GM18520 (cell line): ENCODE measurements around the gene ZNF283.

Experiments
- ATAC-seq: cut with Tn5 transposase; IDR thresholded peaks from one replicate; pipeline ENCODE4 v1.9.1; 2021; ENCODE audit not compliant: unreplicated experiment

ZNF283 gene

DNA sequence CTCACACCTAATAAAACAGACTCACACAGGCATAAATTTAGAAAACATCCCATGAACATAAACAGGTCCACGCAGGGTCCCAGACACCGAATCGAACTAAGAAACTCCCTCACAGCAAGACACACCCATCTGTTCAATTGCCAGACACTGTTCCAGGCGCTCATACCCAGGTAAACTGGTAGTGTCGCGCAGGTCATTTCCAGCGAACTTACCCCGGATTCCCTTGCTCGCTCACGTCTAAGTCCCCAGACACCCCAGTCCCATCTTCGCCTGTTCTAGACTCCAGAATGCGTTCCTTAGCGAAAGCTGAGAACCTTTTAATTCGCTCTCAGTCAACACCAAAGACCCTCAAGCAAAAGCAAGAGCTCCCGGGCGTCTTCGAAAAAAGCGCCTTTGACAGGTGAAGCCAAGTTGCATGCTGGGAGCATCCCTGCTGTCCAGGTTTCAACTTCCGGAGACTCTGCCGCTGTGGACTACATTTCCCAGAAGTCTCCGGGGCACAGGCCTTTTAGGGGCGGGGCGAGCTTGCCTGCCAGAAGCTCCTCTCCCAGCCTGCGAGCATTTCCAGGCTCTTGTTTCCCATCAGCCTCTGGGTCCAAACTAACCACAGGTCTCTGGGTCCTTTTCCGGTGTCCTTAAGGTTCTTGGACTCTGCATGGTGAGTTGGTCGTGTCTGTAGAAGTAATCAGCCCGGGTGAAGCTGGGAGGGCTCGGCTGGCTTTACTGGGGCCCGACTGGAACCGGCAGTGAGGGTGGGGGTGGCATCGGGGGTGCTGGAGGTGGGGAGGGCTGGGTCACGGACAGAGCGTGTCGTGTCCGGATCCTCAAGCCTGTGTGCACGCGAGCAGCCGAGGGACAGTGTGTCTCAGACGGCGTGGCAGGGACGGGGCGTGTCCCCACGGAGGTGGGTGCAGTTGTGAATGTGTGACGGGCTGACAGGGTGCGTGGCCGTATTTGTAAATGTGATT lies at the start of gene ZNF283:
Gene ZNF283 (plus strand): TSS at position 535 of the 968 bp plus-strand sequence. CDS start 6,184 bp downstream, outside the sequence.
- peak; percentile 83 for ATAC-seq

DNA sequence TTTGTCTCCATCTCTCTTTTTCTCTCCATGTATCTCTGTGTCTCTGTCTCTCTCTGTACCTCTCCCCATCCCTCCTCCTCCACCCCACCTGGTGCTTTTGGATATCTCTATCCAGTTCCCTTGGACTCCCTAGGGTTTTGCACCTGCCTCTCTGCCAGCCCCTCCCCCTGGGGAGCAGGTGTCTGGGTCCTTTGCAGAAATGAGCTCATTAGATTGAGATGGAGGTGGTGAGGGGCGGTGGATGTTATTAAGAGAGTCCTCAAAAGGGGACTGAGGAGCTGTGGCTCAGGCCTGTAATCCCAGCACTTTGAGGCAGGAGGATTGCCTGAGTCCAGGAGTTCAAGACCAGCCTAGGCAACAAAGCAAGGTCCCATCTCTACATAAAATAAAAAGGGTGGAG lies 48.5 kb upstream of the ZNF283 start:
- no peak for ATAC-seq

DNA sequence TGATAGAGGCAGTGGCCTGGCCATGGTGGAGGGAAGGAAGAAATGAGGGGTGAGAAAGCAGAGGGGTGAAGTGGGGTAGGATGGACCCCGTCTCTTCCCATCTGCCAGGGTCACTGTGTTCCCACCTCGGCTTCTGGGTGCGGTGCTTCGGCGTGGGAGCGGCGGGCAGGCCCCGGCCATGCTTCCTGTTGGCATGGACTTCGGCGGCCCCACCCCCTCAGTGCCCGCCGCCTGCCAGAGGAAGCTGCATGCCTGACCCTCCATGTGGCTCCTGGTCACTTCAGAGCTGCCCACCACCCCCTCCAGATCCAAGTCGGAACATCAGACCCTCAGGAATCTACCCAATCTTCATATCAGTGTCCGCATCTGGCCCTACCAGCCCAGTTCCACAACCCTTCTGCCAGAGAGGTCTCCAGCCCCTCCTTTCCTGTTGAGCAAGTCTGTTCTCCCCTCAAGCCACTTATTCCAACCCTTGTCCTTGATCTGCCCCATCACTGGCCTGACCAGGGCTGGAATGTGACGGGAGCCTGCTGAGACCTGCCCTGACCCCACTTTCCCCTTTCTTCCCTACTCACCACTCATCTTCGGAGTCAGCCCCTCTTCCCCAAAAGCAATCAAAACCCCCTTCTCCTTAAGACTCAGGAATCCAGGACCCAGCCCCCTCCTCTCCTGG lies 47.8 kb upstream of the ZNF283 start:
- no peak for ATAC-seq

DNA sequence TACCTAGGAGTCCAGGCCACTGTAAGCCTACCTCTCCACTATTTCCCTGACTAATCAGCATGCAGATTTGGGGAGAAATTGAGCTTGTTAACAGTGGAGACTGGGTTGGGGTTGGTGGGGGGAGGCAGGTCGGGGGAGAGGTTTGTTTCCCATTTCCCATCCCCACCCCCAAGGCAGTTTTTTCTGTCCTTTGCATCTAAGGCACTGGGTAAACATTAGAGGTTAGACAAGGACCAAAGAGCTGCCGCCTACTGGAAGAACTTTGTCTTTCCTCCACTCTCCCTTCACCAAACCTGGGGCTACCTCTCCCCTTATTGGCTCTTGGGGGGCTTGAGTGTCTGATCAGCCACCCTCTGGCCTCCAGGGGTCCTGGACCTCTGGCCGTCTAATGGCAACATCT lies 47.3 kb upstream of the ZNF283 start:
- ATAC-seq, result no peak

DNA sequence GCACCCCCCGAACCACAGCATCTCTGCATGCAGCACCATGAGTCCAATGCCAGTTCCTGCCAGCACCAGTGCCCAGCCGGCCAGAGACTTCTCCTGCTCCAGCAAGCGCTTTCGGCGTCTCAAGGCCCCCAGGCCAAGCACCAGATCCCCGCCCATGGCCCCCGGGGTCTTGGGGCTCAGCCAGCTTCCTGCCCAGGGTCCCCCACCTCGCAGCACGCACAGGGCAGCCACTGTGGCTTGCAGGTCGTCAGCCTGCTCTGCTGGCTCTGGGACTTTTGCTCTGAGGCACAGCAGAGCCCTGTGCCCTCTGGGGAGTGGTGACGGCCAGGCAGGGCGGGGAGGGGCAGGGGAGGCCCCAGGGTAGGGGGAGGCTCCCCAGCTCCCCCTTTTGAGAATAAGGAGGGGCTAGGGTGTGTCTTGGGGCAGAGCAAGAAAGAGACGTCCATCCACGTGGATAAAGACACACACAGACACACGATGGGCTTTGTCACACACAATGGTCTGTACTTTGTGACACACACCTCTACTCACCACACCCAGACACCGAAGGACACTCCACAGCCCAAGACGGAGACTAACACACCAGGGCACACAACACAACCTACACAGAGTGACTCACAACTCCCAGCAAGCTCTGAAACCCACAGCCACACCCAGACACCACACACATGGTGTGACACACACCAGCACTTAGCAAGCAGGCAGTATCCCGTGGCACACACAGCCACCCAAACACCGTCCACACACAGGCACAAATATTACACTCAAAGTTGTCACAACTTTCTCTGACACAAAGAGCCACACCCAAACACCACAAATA lies 46.2 kb upstream of the ZNF283 start, which contains the start of gene KCNN4:
Gene KCNN4 (minus strand): TSS at position 268 of the 820 bp plus-strand sequence. CDS start 112 bp downstream, at position 156.
- ATAC-seq, result peak; percentile 32

DNA sequence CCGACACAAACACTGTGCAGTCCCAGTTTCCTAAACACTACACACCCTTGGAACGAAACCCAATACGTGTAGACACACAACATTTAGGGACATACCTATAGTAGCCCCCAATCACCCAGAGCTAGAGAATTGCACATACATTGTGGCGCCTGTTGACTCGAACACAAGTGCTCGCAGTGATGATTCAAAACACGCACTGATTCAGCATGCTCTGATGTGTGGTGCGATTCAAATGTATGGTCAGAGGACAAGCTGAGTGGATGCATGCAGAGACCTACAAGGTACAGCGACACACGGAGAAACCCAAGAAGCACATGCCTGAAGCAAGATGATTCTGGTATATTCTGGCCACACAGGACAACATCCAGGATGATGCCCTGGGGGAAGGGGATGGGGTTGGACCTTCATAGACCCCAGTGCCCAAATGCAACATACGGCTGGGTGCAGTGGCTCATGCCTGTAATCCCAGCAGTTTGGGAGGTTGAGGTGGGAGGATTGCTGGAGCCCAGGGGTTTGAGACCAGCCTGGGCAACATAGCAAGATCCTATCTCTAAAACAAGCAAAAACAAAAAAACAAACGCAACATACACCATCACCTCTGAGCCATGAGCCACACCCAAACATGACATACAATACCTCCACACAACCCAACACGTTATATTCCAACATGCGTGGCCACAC lies 45.4 kb upstream of the ZNF283 start:
- ATAC-seq, result no peak

DNA sequence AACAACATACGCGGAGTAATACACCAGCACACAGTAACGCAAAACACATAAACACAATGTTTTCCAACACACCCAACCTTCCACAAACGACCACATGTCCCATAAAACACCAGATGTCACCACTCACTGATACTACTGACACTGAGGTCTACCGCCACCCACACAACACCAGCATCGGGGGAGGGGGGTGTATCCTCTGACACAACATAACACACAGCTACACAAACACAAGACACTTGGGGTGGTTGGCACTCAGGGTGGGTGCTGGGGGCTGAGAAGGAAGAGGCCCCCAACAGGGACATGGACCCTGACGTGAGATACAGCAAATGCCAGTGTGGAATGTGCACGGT lies 44.8 kb upstream of the ZNF283 start:
- no peak for ATAC-seq

DNA sequence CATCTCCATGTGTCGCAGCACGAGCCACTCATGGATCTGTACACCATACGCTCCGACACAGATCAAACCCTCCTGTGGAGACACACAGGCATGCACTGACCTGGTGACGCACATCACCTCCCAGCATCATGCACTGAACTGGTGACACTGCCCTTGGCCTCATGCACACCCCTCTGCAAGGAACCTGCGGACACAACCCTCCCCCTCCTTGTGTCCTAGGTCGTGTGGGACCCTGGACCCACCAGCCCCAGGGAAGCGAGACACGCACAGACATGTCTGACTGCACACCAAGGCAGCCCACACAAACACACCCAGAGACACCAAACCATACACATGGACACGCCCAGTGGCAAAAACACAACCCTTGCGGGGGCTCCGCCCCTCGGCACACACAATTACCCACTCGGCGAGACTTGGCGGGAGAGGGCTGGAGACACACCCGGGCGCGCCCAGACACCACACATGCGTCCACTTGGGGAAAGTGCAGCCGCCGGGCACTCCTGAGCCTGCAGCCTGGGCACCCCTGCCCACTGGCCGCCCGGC lies 44.4 kb upstream of the ZNF283 start:
- no peak for ATAC-seq

DNA sequence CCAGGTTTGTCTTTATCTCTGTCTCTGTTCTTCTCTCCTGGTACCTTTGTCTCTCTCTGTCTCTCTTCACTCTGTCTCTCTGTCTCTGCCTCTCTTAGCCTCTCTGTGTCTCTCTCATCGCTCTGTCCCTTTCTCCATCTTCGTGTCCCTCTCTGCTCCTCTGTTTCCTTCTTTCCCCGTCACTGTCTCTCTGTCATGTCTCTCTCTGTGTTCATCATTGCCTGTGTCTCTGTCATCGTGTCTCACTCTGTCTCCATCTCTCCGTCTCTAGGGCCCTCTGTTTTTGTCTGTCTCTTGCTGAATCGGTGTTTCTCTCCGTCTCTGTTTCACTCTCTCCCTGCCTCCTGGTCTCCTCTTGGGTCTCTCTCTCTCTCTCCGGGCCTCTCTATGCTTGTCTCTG lies 43.5 kb upstream of the ZNF283 start:
- no peak for ATAC-seq

DNA sequence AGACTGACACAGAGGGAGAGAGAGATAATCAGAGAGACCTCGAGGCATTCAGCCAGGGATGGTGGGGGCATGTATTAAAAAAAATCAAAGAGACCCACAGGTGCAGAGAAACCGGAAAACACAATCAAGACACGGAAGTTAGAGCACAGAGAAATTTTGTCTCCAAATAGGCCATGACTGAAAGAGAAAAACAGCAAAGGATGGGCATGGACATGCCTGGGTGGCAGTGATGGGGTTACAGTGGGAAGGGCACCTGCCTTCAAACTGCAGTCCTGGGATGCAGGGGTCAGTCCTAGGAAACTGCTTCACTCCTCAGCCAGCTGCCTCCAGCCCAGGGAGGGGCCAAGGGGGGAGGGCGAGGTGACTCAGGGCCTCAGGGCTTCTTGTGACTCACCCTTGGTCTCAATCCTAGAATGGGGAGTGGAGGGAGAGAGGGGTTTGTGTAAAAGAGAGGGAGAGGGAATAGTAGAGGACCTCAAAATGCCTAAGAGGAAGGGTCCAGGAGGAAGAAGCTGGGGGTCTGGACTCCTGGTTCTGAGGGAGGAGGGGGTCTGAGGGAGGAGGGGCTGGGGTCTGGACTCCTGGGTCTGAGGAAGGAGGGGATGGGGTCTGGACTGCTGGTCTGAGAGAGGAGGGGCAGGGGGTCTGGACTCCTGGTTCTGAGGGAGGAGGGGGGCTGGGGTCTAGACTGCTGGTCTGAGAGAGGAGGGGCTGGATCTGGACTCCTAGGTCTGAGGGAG lies 42.7 kb upstream of the ZNF283 start:
- no peak for ATAC-seq

DNA sequence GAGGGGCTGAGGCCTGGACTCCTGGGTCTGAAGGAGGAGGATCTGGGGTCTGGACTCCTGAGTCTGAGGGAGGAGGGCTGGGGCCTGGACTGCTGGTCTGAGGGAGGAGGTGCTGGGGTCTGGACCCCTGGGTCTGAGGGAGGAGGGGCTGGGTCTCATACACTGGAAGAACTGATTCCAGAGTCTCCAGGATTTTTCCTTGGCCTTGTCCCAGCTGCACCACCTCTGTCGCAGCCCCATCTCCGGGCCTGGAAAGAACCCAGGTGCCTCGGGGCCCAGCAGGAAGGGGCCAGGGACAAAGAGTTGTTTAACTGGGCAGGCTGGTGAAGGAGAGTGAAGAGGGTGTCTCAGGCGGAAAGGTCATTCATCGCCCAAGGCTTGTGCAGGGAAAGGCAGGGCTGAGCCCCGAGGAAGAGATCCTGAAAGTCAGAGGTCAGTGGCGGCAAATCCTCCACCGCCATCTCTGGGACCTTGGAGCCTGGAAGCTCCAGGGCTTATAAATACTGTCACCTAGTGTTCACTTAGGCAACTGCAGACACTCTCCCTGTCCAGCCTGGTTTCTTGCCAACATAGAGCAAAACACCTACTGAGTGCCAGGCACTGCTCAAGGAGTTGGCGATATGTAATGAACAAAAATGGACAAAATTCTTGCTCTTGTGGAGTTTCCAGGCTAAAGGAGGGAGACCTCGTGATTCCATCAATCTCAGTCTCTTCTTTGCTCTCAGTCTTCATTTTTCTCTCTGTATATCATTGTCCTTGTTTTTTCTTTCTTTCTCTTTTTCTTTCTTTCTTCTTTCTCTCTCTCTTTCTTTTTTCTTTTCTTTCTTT lies 41.9 kb upstream of the ZNF283 start:
- ATAC-seq, result peak; percentile 39

DNA sequence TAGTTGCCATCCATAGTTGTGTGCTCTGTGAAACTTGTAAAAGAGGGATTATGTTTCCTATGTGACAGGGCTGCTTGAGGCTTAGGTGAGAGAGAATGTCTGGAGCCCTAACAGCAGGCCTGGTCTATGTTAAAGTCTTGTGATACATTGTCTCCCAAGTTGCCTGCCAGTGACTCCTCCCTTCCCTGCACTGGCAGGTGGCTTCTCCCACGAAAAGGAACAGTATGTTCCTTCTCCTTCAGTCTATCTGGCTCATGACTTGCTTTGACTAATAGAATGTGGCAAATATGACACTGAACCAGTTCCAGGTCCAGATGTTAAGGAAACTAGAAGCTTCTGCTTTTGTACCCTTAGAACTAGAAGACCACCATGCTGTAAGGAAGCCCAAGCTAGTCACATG lies 40.5 kb upstream of the ZNF283 start:
- no peak for ATAC-seq

DNA sequence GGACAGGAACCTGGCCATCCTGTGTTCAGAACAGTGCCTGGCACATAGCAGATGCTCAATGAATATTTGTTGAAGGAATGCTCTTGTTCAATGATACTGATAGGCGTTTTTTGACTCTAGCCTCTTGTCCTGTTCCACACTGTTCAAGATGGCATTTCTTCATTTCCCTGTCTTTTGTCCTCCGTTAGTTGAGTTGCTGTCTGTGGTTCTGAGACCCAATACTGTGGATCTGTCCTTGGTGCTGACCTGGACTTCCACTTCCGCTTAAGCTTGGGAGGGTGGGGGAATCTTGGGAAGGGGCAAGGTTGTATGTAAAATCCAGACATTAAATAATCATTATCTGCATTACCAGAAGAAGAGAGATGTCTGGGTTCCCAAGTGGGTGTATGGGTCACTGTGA lies 38.1 kb upstream of the ZNF283 start:
- no peak for ATAC-seq

DNA sequence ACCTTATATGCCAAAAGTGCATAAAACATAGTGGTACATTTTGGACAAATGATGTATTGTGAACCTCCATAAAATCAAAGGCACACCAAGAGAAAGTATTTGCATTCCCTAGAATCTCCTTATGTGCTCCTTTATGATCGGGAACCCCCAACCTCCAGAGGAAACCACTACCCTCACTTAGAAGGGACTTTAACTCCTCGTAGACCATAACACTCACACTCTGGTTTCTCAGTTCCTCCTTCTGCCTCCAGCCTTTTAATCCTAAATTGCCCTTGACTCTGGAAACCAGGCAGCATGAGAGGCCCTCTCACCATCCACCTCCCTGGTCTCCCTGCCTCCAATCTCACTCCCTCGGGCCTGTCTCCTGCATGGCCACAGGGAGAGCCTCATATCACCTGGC lies 36.5 kb upstream of the ZNF283 start:
- ATAC-seq, result no peak

DNA sequence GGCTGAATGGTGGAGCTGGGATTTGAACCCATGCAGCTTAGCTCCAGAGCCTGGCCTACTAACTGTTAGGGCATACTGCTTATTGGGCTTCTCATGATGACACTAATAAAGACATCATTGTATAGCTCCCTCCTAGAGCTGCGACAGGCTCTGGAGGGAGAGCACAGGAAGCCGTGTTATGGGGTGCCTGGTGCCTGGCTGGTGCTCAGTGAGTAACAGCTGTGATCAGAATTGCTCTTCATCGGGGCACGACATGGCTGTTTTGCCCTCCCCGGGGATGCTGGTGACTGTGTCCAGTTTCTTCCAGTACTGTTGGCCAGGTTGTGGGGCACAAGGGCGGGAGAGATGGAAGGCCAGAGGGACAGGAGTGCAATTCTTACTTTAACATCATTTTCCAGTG lies 30.0 kb upstream of the ZNF283 start:
- ATAC-seq, result no peak

DNA sequence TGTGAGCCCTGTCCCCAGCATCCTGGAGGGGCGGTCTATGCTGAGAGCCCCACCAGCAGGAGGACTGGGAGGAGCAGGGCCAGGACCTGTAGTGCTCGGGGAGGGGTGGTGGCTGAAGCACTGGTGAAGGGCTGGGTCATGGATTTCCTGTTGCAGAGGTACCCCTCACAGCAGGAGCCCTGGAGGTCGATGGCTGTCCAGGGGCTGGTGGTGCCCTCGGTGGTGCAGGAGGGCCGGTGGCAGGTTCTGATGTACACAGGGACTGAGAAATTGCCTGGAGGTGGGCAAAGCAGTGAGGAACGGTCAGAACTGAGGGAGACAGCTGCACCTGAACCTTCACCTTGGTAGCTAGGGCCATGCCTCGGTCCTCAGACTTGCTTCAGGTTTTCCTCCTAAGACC lies 29.6 kb upstream of the ZNF283 start:
- no peak for ATAC-seq

DNA sequence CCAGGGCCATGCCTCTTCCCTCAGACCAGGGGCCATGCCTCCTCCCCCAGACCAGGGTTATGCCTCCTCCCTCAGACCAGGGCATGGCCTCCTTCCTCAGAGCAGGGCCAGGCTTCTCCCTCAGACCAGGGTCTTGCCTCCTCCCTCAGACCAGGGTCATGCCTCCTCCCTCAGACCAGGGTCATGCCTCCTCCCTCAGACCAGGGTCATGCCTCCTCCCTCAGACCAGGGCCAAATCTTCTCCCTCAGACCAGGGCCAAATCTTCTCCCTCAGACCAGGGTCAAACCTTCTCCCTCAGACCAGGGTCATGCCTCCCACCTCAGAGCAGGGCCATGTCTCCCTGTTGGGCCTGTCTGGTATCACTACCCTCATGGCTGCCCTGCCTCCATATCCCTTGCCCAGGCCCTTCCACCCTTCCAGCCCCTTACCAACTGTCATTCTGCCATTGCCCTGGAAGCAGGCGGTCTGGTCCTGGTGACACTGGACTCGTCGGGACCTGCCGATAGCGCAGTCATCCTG lies 29.0 kb upstream of the ZNF283 start:
- ATAC-seq, result no peak

DNA sequence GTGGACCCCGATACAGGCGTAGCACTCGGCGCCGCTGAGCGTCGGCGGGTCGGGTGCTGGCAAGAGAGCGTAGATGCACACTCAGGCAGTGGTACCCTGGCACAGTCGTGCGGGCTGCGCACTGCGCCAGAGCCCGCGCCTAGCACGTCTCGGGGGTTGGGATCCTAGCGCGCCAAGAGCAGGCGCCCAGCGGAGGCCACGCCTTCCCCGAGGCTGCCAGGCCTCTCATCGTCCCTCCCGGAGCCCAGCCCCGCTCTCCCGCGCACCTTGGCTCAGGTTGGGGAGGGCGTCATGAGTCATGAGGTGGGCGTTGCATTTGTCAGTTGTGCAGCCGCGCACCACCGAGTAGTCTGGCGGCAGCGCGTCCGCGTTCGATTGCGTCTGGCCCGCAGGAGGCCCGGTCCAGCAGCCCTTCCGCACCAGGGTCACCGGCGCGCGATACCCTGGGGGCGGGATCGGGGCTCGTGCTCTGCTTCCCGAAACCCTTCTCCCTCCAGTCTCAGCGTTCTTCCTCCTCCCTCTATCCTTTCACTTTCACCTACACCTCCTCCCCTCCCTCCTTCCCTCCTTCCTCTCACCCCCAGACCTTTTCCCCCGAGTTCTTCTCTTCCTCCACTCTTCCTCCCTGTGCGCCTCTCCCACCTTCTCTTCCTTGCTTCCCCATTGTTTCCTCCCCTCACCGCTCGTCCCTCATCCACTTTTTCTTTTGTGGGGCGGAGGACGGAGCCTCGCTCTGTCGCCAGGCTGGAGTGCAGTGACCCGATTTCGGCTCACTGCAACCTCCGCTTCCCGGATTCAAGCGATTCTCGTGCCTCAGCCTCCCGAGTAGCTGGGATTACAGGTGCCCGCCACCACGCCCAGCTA lies 28.3 kb upstream of the ZNF283 start:
- no peak for ATAC-seq
